SHP77 treated with DMSO at 0.1 percent for 48 hours (cell line): ENCODE data around the gene VAX1.
A peak's percentile ranks its signal among the peaks of the same experiment; 100 is the strongest.
"Not testable (repeated sequence)": the region's sequence is repeated elsewhere in the genome, so short reads cannot be mapped to it uniquely, and the experiment has no call there.

ENCODE experiments used
- DNase-seq: peaks from one replicate; lab custom pipeline; 2025; lab: John Stamatoyannopoulos, UW

The VAX1 gene

GRCh38 chr10:117137911-117138642 is at the start of gene VAX1:
TSS of gene VAX1 (minus strand) at chr10:117138270. CDS start at chr10:117138056, 214 bp downstream.
- DNase-seq = no peak

- DNase-seq = no peak
Observed at GRCh38 chr10:117186832-117187615, 49.0 kb upstream of the VAX1 start.

GRCh38 chr10:117185817-117186216 is 47.7 kb upstream of the VAX1 start:
- DNase-seq = not testable (repeated sequence)

- DNase-seq = no peak
Observed at GRCh38 chr10:117184821-117185220, 46.8 kb upstream of the VAX1 start.

- no peak for DNase-seq
Observed at GRCh38 chr10:117184296-117184695, 46.2 kb upstream of the VAX1 start.

- no peak for DNase-seq
Observed at GRCh38 chr10:117178190-117178589, 40.1 kb upstream of the VAX1 start.

GRCh38 chr10:117175901-117176534 is 37.9 kb upstream of the VAX1 start:
- DNase-seq = peak; percentile 15

GRCh38 chr10:117175215-117175900 is 37.3 kb upstream of the VAX1 start:
- no peak for DNase-seq

- DNase-seq = peak; percentile 36
Observed at GRCh38 chr10:117174439-117175214, 36.6 kb upstream of the VAX1 start.

GRCh38 chr10:117170244-117170643 is 32.2 kb upstream of the VAX1 start:
- no peak for DNase-seq

- no peak for DNase-seq
Observed at GRCh38 chr10:117169480-117169879, 31.4 kb upstream of the VAX1 start.

GRCh38 chr10:117168729-117169128 is 30.7 kb upstream of the VAX1 start:
- DNase-seq = no peak

GRCh38 chr10:117167789-117168674 is 30.0 kb upstream of the VAX1 start:
- no peak for DNase-seq

- DNase-seq = no peak
Observed at GRCh38 chr10:117167346-117167788, 29.3 kb upstream of the VAX1 start.

- no peak for DNase-seq
Observed at GRCh38 chr10:117166418-117167345, 28.6 kb upstream of the VAX1 start.

GRCh38 chr10:117165538-117166417 is 27.7 kb upstream of the VAX1 start:
- DNase-seq = no peak

GRCh38 chr10:117164592-117165537 is 26.8 kb upstream of the VAX1 start:
- DNase-seq = no peak
